GM18507 (cell line): Measurements from ENCODE around the gene CTBP2.

ENCODE experiments used
- DNase-seq: peaks from one replicate; pipeline ENCODE4 v3.0.0; 2011; ENCODE audit warnings: low read depth; ENCODE audit not compliant: insufficient read length; ENCODE audit errors: extremely low spot score
- FAIRE-seq: peaks from 2 replicates; lab custom pipeline; 2011; peaks lifted over from hg19 to GRCh38; lab: Jason Lieb, UNC

Gene CTBP2

DNA sequence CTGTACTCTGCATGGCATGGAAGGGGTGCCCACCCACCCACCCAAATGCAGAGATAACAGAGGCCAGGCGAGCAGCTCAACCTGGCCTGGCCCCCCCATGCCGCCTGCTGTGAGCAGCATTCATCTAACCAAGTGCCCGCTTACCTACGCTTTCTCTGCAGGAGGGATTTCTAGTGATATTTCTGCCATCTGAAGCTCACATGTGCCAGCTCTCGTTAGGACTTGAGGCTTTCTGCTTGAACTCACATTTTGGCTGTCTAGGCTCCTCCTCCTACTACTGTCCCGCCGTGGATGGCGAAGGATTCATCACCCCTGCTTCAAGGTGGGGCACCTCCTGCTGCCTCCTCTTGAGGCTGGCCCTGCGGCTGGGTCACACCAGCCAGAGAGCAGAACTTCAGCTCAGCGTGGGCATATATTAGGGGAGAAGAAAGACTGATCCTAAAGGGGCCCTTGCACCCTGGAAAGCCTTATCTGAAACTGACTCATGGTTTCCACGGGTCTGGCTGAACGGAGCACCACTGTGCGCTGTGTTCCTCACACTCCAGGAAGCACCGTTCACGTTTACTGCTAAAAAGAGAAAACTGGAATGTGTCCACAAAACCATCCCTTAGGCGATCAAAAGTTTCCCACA, 45.5 kb downstream of the CTBP2 start:
- no peak for FAIRE-seq
- no peak for DNase-seq

DNA sequence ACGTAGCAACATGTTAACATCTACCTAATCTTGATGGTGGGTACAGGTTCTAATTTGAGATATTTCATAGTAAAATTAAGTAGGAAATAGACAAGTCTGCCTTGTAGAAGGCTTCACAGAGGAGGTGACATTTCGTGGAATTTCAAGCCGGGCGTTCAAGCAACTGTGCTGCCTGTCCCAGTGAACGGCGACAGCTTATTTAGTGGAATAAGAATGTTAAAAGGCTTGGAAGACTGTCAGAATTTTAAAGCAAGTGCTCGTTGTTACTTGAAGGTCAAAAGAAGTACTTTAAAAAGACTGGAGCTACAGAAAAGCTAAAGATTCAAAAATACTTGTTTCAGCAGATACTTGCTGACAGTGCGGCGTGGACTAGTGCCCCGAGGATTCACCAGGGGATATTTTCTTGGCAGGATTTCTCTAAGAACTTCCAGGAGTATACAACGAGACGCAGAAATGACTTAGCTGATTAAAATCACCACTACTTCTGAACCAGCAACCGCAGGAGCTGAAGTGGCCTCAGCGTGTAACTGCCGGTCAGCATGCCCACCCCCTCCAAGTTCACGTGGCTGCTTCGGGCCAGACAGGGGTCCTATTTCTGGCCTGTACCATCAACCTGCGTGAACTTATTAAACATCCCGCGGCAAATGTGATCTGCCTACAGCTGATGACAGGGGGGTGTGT, 46.5 kb downstream of the CTBP2 start:
- no peak for DNase-seq
- FAIRE-seq = no peak

- FAIRE-seq (no peak), DNase-seq (no peak)
Measured at GRCh38 chr10:125112697-125113494, 47.5 kb downstream of the CTBP2 start.

GRCh38 chr10:125111118-125111727, 49.1 kb downstream of the CTBP2 start:
- DNase-seq = no peak
- no peak for FAIRE-seq

DNA sequence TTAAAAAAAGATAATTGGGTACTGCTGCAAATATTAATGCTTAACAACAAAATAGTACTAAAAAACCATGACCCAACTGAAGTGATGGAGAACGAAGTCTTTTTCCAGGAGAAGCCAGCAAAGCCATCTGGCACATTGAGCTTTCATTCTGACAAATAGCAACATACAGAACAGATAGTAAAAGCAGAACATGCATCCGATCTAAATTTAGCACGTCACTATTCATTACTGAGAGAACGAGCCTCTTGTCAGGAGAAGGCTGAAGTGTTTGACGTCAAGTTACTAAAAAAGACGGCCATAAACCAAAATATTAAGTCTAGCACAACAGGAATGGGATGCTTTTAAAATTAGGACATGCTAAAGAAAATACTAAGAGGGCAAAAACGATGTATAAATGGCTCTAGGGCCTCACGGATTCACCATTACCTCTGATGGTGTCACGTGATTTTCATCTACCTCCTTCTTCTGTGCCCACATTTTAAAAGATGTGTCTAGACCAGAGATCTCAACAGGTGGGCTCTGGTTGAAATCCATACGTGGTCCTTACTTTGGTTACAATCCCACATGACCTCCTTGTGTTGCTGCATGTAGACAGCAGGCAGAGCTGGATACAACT, 52.3 kb downstream of the CTBP2 start:
- DNase-seq (no peak), FAIRE-seq (no peak)

- no peak for DNase-seq
- no peak for FAIRE-seq
Measured at GRCh38 chr10:125107166-125107949, 53.0 kb downstream of the CTBP2 start.

- FAIRE-seq (no peak), DNase-seq (no peak)
Measured at GRCh38 chr10:125106586-125106985, 53.8 kb downstream of the CTBP2 start.

- no peak for FAIRE-seq
- DNase-seq = no peak
Measured at GRCh38 chr10:125105706-125106255, 54.6 kb downstream of the CTBP2 start.

GRCh38 chr10:125105155-125105554, 55.2 kb downstream of the CTBP2 start:
- no peak for FAIRE-seq
- DNase-seq = no peak

DNA sequence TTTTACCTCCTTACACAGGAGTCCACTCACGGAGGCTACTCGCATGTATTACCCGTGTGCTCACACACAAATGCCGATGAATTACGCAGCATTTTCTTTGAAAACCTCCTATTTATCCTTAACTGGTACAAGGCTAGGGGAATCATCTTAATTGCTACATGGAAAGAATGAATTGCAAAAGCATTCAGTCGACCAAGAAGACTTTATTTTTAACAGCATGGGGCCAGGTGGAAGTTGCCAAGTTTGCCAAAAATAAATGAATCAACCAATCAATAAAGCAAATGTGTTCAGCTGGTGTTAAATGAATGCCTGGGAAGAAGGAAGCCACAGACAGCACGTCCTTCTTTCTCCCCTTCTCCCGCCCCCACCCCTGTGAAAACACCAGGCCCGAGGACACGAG, 55.8 kb downstream of the CTBP2 start:
- no peak for DNase-seq
- FAIRE-seq = no peak

DNA sequence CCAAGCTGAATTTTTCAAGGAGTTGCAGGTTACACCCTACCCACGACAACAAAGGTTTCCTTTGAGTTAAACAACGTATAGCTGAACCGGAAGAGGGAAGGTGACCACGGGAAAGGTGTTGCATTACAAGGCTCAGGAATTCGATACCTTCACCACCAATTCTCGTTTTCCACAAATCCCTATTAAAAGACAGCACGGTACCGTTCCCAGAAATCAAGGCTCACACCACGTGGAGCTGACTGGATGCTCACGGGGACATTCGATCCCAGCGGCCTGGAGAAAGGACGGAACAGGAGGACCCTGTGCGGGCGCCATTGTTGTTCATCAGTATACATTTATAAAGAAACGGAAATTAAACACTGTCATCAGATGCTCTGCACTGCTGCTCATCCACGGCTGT, 56.4 kb downstream of the CTBP2 start:
- no peak for DNase-seq
- no peak for FAIRE-seq

DNA sequence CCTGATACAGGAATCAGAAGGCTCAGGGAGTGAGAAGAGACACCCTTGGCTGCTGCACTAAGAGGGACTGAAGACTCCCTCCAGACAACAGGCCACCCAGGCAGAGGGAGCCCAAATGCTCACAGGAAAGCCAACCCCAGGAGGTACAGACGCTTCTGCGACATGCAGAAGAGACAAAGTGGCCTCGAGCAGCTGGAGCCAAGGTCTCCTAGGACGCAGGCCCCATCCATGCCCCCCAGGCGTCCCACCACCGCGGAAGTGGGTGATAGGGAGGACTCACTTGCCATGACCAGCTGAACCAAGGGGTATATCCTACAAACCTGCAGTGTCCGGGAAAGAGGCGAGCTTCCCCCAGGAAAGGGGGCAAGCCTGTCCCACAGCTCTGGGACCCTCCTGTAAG, 56.9 kb downstream of the CTBP2 start:
- FAIRE-seq (no peak), DNase-seq (no peak)

GRCh38 chr10:125102821-125103220, 57.5 kb downstream of the CTBP2 start:
- DNase-seq (no peak), FAIRE-seq (no peak)

DNA sequence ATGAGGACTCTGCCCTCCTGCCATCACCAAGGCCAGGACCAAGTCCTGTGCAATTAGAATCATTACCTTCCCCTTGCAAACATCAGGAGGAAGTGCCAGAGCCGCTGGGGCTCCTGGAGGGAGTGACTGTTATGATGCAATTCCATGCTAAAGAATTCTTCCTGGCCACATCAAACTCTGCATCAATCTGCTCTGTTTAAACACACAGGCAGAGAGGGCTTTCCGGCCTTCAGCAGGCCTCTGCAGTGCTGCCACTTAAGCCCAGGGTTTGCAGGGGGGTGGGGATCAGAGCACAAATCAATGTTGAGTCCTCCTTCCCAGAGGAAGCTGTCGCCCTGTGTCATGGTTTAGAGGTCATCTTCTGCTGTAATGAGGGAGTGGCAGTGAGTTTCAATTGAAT, 58.1 kb downstream of the CTBP2 start:
- FAIRE-seq = no peak
- no peak for DNase-seq

GRCh38 chr10:125101581-125101980, 58.8 kb downstream of the CTBP2 start:
- FAIRE-seq (no peak), DNase-seq (no peak)

GRCh38 chr10:125101049-125101448, 59.3 kb downstream of the CTBP2 start:
- DNase-seq (no peak), FAIRE-seq (no peak)

GRCh38 chr10:125097409-125098070, 62.8 kb downstream of the CTBP2 start:
- FAIRE-seq (no peak), DNase-seq (no peak)

DNA sequence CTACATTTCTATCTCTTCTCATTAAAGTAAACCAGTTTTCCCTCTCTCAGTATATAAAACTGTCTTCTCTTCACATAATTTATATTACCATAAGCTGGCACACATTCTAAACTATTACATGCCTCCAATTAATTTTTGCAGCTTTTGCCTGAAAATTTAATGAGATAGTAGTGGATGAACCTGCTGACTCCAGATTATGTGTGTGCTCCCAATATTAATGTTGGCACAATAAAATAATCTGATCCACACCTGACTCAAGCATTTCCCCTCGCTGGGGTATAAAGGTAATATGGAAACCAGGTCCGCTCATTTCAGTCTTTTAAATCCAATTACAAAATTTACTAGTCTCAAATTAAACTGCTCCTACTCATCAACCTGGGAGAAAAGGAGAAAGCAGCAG, 63.4 kb downstream of the CTBP2 start:
- no peak for FAIRE-seq
- DNase-seq = no peak
